ENCODE data around the gene SUSD5.

SUSD5 gene

DNA sequence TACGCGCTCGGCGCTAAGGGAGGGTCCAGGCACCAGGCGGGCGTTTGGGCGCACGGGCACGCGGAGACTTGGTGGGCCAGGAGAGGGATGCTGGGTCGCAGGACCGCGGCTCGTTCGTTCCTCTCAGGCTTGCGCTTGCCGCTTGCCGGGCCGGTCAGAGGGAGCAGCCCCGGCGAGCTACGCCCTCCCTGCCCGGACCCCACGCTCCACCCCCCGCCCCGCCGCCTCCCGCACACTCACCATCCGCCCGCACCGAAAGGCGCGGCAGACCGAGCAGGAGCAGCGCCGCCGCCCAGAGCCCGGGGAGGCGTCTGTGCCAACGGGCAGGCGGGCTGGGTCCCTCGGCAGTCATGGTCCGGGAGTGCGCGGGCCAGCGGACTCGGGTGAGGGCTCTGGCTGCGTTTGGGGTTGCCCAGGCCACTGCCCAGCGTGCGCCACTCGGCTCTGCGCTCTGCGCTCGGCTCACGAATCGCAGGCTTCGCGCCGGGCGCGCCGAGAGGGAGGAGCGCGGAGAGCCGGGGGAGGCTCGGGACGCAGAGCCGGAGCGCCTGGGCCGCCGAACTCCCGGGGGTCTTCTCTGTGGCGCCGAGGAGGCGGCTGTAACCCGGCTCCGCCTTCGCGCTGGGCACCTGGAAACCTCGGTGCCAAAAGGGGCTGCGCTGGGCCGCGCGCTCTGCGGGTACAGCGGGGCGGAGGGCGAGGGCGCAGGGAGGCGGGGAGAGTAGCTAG is at the start of gene SUSD5:
TSS of gene SUSD5 (minus strand) at position 365 of the 729 bp plus-strand sequence. CDS start at position 352, 13 bp downstream.
- DNase-seq: no peak

DNA sequence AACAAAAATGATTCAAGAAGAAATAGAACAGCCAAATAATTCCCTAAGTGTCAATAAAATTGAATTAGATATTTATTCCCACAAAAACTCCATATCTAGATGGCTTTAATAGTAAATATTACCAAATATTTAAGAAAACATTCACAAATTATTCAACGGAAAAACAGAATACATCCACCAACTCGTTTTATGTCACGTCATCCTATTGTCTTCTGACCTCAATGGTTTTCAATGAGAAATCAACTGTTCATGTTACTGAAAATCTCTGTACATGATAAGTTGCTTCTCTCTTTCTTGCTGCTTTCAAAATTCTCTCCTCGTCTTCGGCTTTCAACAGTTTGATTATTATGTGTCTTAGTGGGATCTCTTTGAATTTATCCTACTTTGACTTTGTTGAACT is 41.5 kb upstream of the SUSD5 start:
- DNase-seq: no peak

DNA sequence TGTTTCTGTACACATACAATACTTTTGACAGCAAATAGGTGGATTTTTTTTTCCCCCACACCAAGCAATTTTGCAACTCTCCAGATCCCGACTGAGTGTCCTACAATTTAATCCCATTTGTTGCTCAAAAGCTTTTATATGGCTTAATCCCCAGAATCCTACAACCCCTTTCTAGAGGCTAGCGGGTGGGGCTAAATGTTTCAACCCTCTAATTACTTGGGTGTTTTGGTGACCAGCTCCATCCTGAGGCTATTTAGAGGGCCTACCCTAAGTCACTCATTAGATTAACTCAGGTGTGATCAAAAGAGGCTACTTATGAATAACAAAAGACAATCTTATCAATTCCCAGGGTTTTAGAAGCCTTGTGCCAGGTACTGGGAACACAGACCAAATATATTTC is 37.6 kb upstream of the SUSD5 start:
- no peak for DNase-seq

DNA sequence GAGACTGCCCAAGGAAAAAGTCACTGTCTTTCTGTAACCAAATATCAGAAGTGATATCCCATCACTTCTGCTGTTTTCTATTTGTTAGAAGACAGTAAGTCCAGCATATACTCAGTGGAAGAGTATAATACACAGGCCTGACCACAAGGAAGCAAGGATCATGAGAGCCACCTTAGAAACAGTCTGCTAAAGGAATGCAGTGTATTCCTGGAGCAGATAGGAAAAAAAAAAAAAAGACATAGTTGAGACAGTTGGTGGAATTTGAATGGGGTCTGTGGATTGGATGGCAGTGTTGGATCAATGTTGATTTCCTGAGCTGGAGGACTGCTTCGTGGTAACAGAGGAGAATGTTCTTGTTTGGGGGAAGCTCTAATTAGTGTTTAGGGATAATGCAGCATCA is 32.1 kb upstream of the SUSD5 start:
- DNase-seq: no peak

DNA sequence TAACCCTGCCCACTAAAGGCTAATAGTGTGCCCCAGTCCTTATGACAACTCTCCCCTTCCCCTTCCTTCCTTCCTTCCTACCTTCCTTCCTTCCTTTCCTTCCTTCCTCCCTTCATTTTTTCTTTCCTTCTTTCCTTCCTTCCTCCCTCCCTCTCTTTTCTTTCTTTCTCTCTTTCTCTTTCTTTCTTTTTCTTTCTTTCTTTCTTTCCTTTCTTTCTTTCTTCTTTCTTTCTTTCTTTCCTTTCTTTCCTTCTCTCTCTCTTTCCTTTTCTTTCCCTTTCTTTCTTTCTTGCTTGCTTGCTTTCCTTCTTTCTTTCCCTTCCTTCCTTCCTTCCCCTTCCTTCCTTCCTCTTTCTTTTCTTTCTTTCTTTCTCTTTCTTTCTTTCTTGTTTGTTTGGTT is 28.2 kb upstream of the SUSD5 start:
- no peak for DNase-seq

DNA sequence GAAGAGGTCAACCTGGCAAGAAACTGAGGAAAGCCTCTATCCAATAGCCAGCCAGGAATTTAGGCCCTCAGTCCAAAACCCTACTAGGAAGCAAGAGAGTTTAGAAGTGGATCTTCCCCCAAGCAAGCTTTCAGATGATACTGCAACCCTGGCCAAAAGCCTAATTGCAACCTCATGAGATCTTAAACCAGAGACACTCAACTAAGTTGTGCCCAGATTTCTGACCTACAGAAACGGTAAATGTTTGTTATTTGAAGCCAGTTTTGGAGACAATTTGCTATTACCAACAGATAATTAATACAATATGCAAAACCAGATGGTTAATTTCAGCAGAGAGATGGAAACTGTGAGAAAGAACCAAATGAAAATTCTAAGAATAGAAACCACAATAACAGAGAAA is 21.7 kb upstream of the SUSD5 start:
- no peak for DNase-seq

DNA sequence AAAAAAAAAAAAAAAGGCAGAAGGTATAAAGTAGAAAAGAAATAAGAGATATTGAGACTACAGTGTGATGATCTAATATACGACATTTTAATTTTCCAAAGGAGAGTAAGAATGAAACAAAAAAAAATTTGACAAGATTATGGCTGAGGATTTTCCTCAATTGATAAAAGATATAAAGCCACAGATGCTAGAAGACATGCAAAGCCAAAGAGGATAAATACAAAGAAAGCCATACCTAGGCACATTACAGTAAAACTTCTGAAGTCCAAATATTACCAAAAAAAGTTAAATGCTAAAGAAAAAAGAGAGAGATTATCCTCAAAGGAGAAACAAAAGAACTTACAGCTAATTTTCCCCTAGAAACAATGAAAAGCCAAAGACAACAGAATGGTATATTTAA is 20.3 kb upstream of the SUSD5 start:
- DNase-seq: no peak

DNA sequence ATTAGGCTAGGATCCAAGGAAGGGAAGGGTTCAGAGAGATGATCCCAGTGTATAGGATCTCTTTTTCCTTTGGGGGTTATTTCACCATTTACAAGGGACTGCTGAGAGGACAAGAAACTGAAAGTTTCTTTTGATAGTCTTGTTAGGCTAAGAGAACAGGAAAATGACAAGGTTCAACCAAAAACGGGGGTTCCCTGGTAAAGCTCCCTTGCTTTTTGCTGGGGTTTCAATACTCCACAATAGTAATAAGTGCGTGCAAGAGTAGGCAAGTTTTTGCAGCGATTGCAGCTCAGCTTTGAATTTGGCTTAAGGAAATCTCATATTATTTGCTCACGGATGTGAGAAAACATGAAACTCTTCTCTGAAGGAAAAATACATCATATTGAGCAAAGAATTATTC is 18.8 kb upstream of the SUSD5 start:
- no peak for DNase-seq

DNA sequence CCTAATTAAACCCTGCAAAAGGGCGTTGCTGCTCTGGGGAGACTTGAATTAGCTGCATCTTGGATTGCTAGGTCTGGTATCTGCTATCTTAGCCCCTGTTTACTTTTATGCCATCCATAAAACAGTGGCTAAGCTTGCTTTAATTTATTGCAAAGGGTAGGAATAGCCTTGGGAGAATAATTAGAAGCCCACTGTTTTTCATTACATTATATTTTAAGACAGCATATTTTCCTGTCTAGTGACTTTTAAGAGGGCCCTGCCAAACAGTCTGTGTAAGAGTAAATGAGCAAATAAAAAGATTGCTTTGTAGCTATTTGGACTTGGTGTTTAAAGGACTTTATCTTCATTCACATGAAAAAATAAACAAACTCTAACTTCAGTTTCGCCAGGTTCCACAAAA is 17.4 kb upstream of the SUSD5 start:
- no peak for DNase-seq

DNA sequence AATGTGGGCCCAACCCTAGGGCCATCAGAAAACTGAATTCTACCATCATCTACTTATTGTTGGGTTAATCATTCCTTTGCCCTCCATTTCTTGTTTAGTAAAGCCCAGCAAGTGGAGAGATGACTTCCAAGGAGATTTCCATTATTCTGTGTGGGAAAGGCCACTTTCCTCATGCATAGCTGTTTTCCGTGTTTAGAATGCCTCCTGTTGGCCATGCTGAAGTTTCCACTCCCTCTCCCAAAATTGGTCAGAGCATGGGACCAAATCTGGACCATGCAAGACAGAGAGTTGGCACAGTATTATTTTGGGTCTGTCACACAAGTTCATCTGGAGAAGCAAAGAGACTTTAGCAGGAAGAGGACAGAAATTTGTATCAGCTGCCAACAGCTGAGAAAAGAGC is 15.3 kb upstream of the SUSD5 start:
- no peak for DNase-seq

DNA sequence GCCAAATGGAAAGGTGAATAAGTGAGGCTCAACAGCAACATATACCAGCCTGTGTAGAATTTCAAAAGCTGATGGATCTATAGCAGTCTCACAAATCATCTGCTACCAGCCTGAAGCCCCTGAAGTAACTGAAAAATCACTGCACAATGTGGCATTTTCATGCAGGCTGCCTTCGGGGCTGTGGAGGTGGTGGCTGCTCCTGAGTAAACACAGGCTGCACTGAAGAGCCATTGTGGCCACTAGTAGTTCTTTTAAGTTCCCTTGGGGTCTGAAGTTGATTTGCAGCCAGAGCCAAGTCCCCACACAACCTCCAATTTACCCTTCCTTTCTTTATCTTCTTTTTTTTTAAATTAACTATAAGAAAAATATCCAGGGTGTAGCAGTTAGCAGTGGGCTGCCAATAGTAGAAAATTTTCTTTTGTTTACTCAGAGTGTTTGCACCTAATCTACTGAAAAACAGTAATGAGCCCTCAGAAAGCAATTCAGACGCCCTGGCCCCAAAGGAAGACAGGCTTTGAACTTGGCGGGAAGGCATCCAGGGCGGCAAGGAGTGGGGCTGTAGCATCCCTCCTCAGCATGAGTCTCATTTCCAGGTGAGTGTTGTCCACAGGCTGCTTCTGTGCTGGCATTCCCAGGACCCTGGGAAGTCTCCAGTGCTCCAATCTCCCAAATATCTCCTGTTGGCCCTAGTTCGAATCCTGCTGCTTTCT is 13.3 kb upstream of the SUSD5 start:
- no peak for DNase-seq

DNA sequence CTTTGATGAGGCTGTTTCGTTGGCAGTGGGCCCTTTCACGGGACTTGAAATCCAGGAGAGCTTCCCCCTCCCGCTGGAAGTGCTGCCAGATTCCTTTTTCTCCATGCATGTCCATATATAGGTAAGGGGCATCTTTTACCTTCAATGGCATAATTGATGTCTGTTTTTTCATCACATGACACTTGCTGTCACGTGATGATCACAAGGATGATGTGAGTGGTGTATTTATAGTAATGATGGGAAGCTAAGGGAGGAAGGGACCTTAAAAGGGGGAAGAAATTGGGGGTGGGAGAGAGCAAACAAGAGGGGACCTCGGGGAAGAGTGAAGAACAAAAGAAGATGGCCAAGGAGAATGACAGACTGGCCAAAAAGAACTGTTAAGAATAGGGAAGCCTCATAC is 11.3 kb upstream of the SUSD5 start:
- DNase-seq: no peak

DNA sequence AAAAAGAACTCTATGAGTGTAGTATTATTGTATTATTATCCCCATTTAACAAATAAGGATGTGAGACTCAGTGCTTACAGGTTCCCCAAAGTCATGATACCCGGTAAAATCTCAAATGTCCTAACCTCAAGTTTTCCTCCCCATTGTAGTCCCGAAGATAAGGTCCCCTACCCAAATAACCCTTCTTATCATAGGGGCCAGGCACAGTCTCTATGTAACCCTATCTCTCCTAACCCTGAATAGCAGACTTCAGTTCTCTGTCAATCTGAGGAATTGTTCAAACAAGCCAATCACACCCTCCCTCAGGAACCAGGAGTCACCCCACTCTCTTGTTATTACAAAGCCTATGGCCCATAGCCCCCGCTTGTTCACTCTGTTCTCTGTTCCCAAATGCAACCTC is 10.5 kb upstream of the SUSD5 start:
- DNase-seq: no peak

DNA sequence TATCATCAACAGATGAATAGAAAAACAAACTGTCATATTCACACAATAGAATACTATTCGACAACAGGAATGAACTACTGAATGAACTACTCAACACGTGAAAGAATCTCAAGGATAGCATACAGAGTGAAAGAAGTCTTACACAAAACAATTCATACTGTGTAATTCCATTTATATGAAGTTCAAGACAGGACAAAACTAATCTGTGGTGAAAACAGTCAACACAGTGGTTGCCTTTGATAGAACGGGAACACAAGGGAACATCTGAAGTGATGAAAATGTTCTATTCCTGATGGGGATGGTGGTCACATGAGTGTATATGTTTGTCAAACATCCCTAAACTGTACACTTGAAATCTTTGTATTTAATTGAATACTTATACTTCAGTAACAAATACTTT is 2.6 kb upstream of the SUSD5 start:
- no peak for DNase-seq

DNA sequence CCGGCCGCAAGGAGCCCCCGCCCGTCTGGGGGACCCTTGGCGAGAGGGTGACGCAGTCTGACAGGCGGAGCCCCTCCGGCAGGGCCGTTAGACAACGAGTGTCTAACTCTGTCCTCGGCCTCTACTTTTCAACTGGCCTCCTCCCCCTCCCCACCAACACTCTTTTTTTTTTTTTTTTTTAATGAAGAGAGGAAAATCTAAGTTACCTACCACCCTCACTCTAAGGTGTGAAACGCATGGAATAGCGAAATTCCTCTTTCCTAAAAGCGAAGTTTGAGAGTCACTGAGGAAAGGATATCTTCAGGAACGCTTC is 521 bp upstream of the SUSD5 start:
- DNase-seq: no peak

DNA sequence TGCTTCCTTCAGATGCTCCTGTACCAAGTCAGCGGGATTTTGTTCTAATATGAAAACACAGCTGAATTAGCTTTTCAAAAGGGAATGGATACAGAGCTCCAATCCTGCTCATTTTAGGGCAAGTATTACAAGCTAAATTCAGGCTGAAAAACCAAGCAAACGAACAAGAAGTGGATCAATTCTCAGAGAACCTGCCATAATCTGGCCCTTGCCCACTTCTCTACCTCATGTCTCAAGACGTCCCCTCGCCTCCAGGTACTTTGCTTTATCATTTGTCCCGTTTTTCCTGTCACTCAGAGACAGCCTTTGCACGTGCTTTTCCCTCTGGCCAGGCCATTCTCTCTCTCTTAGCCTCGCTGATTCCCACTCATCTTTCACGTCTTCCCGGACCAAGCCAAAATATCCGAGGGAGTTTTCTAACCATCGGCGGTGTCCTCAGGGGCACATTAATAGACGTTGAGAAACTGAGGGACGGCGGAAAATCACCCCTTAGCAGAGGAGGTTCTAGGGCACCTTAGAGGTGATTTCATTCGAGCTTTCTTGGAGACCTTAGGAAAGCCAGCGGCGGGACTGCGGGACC is 654 bp downstream of the SUSD5 start:
- DNase-seq: no peak

DNA sequence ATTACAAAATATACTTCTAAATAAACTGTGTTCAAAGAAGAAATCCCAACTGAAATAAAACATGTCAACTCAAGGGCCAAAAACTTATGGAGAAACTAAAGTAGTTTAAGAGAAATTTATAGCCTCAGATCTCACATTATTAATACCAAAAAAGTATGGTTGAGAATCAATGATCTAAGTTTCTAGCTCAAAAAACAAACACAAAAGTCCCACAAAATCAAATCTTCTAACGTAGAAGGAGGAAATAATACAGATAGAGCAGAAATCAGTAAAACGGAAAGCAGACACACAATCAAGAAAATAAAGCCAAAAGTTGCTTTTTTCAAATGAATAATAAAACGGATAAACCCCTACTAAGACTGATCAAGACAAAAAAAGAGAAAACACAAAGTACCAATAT is 2.9 kb downstream of the SUSD5 start:
- no peak for DNase-seq

DNA sequence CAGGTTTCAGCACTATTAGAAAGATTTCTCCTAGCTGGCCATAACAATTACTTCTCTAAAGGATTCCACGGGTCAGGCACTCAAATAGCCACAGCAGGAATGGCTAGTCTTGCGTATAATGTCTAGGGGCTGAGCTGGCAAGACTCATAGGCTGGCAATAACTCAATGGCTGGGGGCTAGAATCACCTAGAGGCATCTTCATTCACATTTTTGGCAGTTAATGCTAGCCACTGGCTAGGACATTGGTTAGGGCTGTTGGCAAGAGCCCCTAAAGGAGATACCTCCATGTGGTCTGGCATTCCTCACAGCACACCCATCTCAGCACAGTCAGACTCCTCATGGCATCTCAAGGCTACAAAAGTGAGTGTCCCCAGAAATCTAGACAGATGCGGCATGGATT is 6.2 kb downstream of the SUSD5 start:
- no peak for DNase-seq

DNA sequence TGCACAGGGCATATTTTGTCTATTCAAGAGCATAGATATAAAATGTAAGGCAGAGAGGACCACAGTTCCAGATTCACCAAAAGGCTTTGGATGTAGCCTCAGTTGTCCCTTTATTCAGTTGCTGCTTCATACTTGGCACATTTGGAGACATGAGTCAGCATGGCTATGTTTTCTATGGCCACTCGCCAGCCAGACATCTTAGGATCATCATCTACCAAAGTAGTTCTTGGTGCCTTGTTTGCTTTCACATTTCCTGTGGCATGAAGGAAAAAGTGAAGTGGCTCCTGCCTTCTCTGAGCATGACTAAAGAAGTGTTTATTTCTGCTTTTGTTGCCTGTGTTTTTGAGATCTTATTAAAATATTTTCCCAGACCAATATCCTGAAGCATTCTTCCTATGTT is 7.2 kb downstream of the SUSD5 start:
- no peak for DNase-seq

DNA sequence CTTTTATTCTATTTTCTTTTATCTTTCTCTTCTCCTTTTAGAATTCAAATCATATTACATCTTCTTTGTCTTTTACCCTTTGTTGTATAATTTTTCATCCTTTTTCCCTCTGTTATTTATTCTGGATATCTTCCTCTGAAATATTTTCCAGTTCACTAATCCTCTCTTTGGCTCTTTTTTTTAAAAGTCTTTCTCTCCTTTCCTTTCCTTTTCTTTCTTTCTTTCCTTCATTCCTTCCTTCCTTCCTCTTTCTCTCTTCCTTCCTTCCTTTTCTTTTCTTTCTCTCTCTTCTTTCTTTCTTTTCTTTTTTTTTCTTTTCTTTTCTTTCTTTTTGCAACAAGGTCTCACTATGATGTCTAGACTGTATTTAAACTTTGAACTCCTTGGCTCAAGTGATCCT is 9.3 kb downstream of the SUSD5 start:
- no peak for DNase-seq

DNA sequence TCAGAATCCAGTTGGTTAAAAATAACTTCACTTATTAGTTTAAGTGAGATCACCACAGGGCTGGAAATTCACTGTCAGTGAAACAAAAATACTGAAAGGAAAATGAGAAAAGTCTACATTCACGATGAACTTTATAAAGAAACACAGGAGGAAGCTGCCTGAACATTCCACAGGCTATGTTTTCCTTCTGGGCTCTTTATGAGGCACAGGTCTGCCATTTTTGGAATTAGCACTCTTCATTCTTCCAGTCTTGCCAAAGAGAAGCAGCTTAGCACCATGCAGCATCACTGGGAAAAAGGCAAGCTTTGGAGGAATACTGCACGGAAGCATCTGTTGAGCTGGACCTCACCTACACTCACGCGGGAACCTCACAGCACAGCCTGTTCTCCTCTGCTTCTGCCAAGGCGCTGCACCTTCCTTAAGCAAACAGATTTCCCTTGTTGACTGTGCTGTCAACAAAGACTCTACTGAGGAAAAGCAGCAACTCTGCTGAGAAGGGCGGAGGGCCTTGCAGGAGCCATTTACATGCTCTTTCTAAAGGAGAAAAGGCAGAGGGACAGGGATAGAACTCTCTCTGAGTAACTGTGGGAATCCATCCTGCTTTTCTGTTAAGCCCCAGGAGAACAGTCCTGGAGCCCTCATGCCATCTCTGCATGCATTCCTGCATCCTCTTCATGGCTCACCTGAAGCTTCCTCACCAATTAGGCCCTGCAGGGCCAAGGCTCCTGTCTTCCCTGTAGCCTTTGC is 15.7 kb downstream of the SUSD5 start:
- no peak for DNase-seq

DNA sequence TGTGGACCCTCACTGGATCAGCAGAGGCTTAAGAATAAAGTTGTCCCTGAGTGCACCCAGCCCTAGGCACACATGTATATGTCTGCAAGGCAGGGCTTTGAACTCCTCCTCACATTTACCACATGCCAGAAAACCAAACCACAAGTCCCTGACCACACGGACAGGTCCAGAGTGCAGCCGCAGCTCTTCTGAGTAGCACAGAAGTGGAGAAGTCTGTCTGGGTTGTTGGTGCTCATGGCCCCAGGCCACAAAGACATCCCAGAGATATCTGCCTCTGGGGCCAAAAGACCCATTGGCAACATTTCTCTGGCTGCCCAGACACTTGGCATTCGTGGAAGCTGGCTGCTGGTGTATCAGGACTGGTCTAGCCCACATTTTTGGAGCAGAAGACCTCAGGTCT is 17.4 kb downstream of the SUSD5 start:
- DNase-seq: no peak

DNA sequence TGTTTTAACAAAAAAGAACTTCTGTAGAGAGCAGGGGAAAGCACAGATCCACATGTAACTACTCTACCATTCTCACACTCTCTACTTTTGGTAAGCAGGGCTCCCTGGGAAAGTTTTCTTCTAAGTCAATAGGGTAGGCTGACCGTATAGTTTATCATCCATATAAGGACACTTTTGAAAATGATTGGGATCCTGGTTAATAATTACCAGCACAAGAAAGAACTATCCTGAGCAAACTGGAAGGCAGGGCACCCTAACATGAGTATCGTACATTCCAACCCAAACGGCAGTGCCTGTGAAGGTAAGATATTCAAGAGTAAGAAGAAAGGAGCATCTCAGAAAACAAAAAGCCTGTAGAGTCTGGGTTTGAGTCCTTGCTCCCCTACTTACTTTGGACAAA is 22.1 kb downstream of the SUSD5 start:
- no peak for DNase-seq

DNA sequence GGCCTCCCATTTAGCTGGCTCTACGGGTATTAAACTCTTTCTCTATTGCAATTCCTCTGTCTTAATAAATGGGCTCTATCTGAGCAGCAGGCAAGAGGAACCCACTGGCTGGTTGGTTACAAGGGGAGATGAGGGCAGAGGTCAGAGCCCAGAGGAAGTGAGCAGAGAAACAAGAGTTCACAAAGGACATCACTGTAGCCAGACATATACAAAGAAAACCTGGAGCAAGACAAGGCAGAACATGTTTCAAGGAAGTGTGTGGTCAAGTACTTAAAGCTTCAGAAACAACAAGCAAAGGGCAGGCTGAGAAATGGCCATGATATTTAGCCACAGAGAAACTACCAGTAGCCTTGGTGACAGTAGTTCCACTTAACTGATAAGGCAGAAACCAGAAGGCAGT is 24.3 kb downstream of the SUSD5 start:
- no peak for DNase-seq
